VCaP (cell line): ENCODE results near the gene PSME3.
"Not testable (repeated sequence)": the region's sequence is repeated elsewhere in the genome, so short reads cannot be mapped to it uniquely, and the experiment has no call there.

Source experiments
- H3K27ac ChIP-seq: fragments of 450-650 bp; 2 replicates; pipeline ENCODE4 v1.5.1; 2017
- TF ChIP-seq, protein P1 (sequence below): fragments of 450-650 bp; conservative IDR thresholded peaks from 2 replicates; pipeline ENCODE4 v1.5.1; 2017; ENCODE audit warnings: mild to moderate bottlenecking, moderate library complexity

Gene PSME3

DNA sequence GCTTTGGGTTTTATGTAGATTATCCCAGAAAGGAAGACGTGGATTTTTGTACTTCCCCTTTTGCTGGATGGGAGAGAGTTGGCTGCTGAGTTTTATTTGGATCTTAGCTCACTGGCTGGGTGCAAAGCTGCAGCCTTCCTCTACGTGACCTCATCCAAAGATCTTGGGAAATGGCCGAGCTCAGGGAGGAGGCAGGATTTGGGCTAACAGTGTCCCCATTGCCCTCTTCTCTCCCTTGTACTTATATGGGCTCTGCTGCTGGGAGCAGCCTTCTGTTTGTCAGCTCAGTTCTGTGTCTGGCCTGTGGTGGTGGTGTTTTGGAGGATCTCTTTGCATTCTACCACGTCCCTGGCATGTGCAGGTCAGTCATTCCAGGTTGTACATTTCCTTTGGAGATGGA, 19.8 kb downstream of the PSME3 start:
- TF ChIP-seq, protein P1, sequence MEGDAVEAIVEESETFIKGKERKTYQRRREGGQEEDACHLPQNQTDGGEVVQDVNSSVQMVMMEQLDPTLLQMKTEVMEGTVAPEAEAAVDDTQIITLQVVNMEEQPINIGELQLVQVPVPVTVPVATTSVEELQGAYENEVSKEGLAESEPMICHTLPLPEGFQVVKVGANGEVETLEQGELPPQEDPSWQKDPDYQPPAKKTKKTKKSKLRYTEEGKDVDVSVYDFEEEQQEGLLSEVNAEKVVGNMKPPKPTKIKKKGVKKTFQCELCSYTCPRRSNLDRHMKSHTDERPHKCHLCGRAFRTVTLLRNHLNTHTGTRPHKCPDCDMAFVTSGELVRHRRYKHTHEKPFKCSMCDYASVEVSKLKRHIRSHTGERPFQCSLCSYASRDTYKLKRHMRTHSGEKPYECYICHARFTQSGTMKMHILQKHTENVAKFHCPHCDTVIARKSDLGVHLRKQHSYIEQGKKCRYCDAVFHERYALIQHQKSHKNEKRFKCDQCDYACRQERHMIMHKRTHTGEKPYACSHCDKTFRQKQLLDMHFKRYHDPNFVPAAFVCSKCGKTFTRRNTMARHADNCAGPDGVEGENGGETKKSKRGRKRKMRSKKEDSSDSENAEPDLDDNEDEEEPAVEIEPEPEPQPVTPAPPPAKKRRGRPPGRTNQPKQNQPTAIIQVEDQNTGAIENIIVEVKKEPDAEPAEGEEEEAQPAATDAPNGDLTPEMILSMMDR, result no peak
- no peak overlapping the region for H3K27ac ChIP-seq

DNA sequence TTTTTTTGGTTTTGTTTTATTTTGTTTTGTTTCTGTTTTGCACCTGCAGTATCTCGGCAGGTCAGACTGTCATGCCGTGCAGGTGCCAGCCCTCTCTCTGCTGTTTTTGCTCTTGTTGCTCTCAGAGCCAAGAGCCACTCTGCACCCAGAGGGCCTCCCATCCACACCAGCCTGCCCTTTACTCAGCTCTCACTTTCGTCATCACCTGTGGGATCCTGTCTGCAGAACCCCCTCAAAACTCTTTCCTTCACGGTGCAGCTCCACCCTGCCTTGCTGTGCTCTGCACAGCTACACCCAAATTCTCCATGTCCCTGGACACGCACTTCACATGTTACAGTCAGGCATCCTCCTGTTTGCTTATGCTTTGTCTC, 20.4 kb downstream of the PSME3 start:
- TF ChIP-seq, protein P1, result no peak
- H3K27ac ChIP-seq, result no peak overlapping the region

DNA sequence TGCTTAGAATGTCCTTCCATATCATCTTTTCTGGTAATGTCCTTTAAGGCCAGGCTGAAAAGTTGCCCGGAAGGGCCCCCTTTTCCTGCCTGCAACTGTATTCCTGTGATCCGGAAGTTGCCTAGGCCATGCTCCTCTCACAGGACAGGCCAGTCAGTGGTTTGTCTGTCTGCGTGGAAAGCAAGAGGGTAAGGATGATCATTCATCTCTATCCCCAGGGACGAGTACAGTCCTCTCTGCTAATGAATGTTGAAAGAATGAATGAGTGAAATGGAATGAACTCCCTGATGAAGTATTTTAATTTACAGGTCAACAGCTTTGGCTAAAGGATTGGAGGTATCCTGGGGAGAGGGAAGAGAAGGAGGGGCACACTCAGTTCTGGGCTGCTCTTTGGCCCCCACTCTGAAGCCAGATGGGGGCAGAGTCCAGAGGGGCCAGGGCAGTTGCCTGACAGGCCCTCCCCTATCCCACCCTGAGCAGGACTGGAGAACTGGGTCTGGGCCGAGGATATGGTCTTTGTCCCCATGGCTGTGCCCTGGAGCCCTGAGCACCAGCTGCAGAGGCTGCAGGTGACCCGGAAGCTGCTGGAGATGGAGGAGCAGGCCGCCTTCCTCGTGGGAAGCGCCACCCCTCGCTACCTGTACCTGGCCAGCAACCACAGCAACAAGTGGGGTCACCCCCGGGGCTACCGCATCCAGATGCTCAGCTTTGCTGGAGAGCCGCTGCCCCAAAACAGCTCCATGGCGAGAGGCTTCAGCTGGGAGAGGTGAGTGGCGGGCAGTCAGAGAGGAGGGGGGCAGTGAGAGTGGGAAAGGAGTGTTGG, 21.0 kb downstream of the PSME3 start:
- TF ChIP-seq, protein P1, result no peak
- no peak overlapping the region for H3K27ac ChIP-seq

DNA sequence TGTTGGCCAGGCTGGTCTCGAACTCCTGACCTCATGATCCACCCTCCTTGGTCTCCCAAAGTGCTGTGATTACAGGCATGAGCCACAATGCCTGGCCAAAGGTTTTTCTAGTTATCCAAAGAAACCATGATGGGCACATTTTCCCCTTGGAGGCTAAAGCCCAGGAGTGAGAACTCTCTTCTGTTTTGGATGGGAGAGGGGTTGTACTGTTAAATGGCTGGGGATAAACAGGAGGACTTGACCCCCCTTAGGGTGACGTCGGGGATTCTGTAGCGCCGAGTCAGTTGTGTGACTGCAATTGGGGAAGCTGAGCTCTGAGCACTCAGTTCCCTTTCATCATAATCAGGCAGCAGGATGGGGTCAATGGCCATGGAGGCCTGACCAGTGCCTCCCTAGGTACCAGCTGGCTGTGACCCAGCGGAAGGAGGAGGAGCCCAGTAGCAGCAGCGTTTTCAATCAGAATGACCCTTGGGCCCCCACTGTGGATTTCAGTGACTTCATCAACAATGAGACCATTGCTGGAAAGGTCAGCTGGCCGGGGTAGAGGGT, 21.9 kb downstream of the PSME3 start:
- TF ChIP-seq, protein P1, result no peak
- H3K27ac ChIP-seq, result no peak overlapping the region

DNA sequence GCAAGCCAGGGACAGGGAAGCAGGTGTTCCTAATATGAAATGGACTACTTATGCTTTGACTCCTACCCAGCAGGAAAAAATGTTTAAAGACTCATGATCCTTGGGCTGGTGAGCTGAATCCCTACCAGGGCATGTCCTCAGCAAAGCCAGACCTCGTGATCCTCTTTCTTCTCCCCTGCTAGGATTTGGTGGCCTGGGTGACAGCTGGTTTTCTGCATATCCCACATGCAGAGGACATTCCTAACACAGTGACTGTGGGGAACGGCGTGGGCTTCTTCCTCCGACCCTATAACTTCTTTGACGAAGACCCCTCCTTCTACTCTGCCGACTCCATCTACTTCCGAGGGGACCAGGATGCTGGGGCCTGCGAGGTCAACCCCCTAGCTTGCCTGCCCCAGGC, 22.9 kb downstream of the PSME3 start:
- H3K27ac ChIP-seq, result not testable (repeated sequence)

DNA sequence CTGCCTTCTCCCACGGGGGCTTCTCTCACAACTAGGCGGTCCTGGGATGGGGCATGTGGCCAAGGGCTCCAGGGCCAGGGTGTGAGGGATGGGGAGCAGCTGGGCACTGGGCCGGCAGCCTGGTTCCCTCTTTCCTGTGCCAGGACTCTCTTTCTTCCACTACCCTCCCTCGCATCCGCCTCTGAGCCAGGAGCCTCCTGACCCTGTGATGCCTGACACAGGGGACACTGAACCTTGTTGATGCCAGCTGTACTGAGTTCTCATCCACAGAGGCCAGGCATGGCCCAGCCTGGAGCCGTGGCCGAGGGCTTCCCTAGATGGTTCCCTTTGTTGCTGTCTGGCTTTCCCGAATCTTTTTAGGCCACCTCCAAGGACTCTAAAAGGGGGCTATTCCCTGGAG, 23.3 kb downstream of the PSME3 start:
- H3K27ac ChIP-seq, result not testable (repeated sequence)

DNA sequence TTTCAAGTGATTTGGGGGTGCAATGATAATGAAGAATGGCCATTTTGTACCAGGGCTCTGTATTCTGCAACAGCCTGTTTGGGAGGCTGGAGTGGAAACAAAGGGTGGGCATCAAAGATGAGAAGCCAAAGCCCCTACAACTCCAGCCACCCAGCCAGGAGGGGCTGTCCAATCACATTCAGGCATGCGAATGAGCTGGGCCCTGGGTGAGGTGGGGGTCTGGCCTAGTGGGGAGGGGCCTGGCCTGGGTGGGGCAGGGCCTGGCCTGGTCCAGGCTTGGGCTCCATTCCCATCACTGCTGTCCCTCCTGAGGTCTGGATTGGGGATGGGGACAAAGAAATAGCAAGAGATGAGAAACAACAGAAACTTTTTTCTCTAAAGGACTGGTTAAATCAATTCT, 24.2 kb downstream of the PSME3 start:
- TF ChIP-seq, protein P1, result no peak

DNA sequence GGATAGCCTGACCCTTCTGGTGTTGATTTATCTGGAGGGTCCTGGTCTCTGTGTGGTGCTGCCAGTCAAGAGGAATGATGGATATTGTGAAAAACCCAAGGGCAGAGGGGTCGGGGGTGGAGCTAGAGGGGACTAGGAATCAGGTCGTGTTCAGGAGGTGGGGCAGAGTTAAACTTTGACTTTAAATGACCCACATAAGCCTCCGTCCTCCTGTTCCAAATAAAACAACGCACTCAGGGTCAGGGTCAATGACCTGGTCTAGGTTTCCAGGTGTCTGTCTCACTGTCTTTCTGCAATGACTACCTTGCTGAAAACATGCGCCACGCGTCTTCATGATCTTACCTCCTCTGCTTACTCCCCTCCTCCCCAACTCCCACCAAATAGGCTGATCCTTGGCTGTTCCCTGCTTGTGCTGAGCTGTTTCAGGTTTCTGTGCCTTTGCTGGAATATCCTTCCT, 32.5 kb downstream of the PSME3 start:
- TF ChIP-seq, protein P1, result no peak
- no peak overlapping the region for H3K27ac ChIP-seq

More for the DNA sequence above, 24.2 kb downstream of the PSME3 start:
- H3K27ac ChIP-seq, result no peak overlapping the region
